OCI-LY1 (cell line): ENCODE data around the gene TCP11L2.

Experiments
- EZH2 ChIP-seq: fragments of 200-600 bp; sonication (generic), shearing (Covaris generic); IDR thresholded peaks from 2 replicates; pipeline ENCODE4 v1.8.0; 2017; ENCODE audit warnings: borderline replicate concordance, mixed run types, mild to moderate bottlenecking, antibody characterized with exemption, low read length, moderate library complexity, mixed read lengths
- TF ChIP-seq, protein P1 (sequence below): fragments of 200-600 bp; sonication (generic), shearing (Covaris generic); IDR thresholded peaks from 2 replicates; pipeline ENCODE4 v1.5.1; 2017; ENCODE audit warnings: mild to moderate bottlenecking, antibody characterized with exemption, low read length, moderate library complexity, mixed read lengths

DNA sequence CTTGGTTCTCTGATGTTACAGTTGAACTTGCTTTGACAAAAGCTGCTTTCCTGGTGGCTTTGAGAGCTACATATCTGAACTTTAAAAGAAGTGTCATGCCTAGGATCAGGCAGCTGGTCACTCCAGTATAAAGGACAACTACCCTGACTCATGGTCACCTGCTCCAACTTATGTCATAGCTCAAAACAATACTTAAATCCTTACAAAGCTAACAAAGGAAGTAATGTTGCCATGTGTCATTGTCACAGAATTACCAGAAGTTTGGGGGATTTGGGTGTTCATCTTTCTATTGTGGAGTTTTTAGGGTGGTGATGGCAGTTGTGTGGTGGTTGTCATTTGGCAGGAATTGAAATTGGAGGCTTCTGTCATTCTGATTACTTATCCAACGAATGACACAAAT is 1.8 kb upstream of the TCP11L2 start:
- TF ChIP-seq, protein P1, sequence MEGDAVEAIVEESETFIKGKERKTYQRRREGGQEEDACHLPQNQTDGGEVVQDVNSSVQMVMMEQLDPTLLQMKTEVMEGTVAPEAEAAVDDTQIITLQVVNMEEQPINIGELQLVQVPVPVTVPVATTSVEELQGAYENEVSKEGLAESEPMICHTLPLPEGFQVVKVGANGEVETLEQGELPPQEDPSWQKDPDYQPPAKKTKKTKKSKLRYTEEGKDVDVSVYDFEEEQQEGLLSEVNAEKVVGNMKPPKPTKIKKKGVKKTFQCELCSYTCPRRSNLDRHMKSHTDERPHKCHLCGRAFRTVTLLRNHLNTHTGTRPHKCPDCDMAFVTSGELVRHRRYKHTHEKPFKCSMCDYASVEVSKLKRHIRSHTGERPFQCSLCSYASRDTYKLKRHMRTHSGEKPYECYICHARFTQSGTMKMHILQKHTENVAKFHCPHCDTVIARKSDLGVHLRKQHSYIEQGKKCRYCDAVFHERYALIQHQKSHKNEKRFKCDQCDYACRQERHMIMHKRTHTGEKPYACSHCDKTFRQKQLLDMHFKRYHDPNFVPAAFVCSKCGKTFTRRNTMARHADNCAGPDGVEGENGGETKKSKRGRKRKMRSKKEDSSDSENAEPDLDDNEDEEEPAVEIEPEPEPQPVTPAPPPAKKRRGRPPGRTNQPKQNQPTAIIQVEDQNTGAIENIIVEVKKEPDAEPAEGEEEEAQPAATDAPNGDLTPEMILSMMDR = no peak
- no peak for TF ChIP-seq EZH2
